ENCODE results near the gene CCSER1.

DNA sequence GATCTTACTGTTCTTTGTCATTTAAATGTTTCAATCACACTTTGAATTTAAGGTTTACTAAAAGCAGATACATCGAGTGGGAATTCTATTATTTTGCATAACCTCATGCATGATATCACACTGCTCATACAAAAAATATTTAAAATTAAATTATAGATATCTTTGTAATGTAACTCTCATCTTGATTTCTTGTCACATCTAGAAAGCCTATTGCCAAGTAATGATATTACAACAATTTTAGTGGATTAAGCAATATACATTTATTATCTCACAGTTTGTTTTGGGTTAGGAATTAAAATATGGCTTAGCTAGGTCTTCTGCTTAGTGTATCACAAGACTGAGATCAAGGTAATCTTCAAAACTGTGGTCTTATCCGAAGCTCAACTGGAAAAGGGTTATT is 865.0 kb downstream of the CCSER1 start:
- no peak for TF ChIP-seq EZH2 (IDR thresholded peaks at IDR 0.05; ENCODE audit: insufficient read depth, poor library complexity, severe bottlenecking)
- no peak for TF ChIP-seq EZH2phosphoT487 (IDR thresholded peaks at IDR 0.05; ENCODE audit: insufficient read depth, low read depth)

All from GM23248 (cell line).